Lung (tissue), 12 donors: Measurements from ENCODE around the gene CRKL. TPM values are rescaled to one million over a fixed set of nuclear protein-coding genes. Genes with fewer than 3 reads are reported as not detected.

ENCODE experiments used
- ATAC-seq: fragments of 200-7000 bp; cut with Tn5 transposase; one replicate; pipeline ENCODE4 v1.9.1; 2020; ENCODE audit warnings: moderate number of reproducible peaks; ENCODE audit not compliant: insufficient read depth, low FRiP score
- DNase-seq, 3 donors: peaks; one replicate each; pipeline ENCODE4 v3.0.0-alpha.2; 2013 to 2017
- H3K27ac ChIP-seq, 2 donors: one replicate each; pipeline ENCODE4 v1.5.1; 2013; ENCODE audit warnings: mild to moderate bottlenecking in 2 of 2, moderate library complexity in 2 of 2, control low read depth in 1 of 2, inconsistent platforms in 1 of 2, low read depth in 1 of 2, low read length in 1 of 2
- H3K27me3 ChIP-seq, 3 donors: one replicate each; pipeline ENCODE4 v1.5.1; 2013; ENCODE audit warnings: low read length in 2 of 3; ENCODE audit not compliant: control insufficient read depth in 3 of 3, insufficient read depth in 3 of 3
- H3K36me3 ChIP-seq, 4 donors: one replicate each; pipeline ENCODE4 v1.5.1; 2013; ENCODE audit warnings: low read length in 4 of 4, mild to moderate bottlenecking in 1 of 4, moderate library complexity in 1 of 4; ENCODE audit not compliant: control insufficient read depth in 4 of 4, insufficient read depth in 4 of 4
- H3K4me1 ChIP-seq, 5 donors: one replicate each; pipeline ENCODE4 v1.5.1; 2013; ENCODE audit warnings: low read length in 5 of 5, mild to moderate bottlenecking in 2 of 5, moderate library complexity in 1 of 5; ENCODE audit not compliant: control insufficient read depth in 5 of 5, insufficient read depth in 5 of 5
- H3K4me3 ChIP-seq: one replicate; pipeline ENCODE4 v1.5.1; 2013; ENCODE audit warnings: mild to moderate bottlenecking, control low read depth, moderate library complexity
- H3K9ac ChIP-seq, 2 donors: one replicate each; pipeline ENCODE4 v1.5.1; 2013; ENCODE audit warnings: low read length in 2 of 2, control low read depth in 1 of 2; ENCODE audit not compliant: insufficient read depth in 1 of 2
- H3K9me3 ChIP-seq, 4 donors: one replicate each; pipeline ENCODE4 v1.5.1; 2013; ENCODE audit warnings: low read length in 3 of 4, mild to moderate bottlenecking in 1 of 4, moderate library complexity in 1 of 4; ENCODE audit not compliant: control insufficient read depth in 4 of 4, insufficient read depth in 3 of 4
- whole genome bisulfite sequencing, 2 donors: extraction: QIAGEN DNeasy Blood & Tissue Kit; methylation state at CpG; one replicate each; pipeline ENCODE4 v1.1.7; 2013; 5-methylcytosine and 5-hydroxymethylcytosine counted together
- polyA plus RNA-seq, 2 donors: library from polyadenylated mRNA; stranded (reverse); fragments of 200-250 nt; gene quantifications; one replicate each; pipeline ENCODE4 v1.2.1, GENCODE V29; 2013
- total RNA-seq, 2 donors: library from RNA; depleted of rRNA in 1 of 2; stranded (reverse); fragments of >200 nt in 1 of 2; gene quantifications; one replicate each; pipeline ENCODE4 v1.2.1, GENCODE V29; 2014 to 2021
- TF ChIP-seq, protein P1 (sequence below): IDR thresholded peaks from 2 replicates; pipeline ENCODE4 v1.5.1; 2012; ENCODE audit warnings: mild to moderate bottlenecking; ENCODE audit errors: control extremely low read depth, extremely low read depth
- donor health status: control.
- donor health status: control.
- donor health status: Bipolar disorder and iron deficiency.
- donor health status: healthy.
- donor health status: DM: yes; HTN: yes; CAD: no.

CRKL gene
- total and polyA plus RNA-seq, 4 donors: 18.3 to 58.6 (median 39.1) TPM

DNA sequence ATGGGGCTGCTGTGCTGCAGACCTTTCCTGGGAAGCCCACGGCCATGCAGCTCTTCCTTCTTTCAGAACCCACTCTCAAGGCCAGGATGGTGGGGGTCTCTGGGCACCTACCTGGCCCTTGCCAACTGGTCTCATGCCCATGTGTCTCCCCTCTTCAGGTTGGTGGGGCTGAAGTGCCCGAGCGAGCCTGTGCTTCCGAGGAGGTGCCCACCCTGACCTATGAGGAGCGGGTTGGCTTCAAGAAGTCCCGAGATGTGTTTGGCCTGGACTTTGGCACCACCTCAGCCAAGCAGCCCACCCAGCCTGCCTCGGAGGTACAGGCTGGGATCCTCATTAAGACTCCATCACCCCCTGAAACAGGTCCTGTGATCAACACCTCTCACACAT is 74.8 kb downstream of the CRKL start:
- Histone ChIP-seq H3K9me3 (no peaks in the 10 kb centered on the region), H3K27me3 (no peaks in the 10 kb centered on the region), H3K4me3 (no peak overlapping the region), H3K4me1 (no peaks in the 10 kb centered on the region), H3K36me3 (peaks cover 3 to 70% (median 10%) of the 10 kb centered on the region in 4 donors), H3K27ac (no peak overlapping the region), H3K9ac (no peak overlapping the region)
- DNase-seq (no peak), ATAC-seq (no peak)
- TF ChIP-seq, protein P1, sequence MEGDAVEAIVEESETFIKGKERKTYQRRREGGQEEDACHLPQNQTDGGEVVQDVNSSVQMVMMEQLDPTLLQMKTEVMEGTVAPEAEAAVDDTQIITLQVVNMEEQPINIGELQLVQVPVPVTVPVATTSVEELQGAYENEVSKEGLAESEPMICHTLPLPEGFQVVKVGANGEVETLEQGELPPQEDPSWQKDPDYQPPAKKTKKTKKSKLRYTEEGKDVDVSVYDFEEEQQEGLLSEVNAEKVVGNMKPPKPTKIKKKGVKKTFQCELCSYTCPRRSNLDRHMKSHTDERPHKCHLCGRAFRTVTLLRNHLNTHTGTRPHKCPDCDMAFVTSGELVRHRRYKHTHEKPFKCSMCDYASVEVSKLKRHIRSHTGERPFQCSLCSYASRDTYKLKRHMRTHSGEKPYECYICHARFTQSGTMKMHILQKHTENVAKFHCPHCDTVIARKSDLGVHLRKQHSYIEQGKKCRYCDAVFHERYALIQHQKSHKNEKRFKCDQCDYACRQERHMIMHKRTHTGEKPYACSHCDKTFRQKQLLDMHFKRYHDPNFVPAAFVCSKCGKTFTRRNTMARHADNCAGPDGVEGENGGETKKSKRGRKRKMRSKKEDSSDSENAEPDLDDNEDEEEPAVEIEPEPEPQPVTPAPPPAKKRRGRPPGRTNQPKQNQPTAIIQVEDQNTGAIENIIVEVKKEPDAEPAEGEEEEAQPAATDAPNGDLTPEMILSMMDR: no peak
- 94 to 96% methylated on average over 7 of the region's 7 CpGs for WGBS, 2 donors

DNA sequence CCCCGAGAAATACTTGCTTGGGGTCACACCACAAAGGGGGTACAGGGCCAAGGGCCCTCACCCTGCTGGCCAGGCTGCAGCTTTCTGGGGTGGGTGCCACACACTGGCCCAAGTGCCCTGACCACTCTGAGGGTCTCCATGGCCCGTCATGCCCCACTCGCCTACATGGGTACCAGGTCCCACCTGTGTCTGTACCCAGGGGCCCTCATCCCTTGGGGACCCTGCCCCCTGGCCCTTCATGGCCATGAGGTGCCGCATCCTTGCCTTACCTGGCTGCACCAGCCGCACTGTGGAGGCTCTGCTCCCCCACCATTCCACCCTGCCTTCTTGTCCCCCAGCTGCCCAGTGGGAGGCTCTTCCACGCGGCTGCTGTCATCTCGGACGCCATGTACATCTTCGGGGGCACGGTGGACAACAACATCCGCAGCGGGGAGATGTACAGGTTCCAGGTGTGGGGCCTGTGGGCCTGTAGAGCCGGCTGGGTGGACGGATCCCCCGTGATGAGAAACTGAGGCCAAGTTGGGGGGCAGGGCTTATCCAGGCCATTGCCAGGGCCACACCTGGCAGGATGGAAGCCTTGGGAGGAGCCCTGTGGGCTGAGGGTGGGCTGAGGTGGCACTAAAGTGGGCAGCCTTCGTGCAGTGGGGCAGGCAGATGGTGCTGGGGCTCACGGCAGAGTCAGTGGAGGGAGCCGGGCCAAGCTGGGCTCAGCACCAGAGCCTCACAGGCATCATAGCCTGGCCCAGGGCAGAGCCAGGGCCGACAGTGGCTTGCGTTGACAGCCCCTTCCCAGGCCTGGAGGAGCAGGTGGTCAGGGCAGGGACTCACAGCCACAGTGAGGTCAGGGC is 75.5 kb downstream of the CRKL start:
- Histone ChIP-seq H3K9me3 (no peaks in the 10 kb centered on the region), H3K4me1 (no peaks in the 10 kb centered on the region), H3K36me3 (peaks cover 3 to 71% (median 10%) of the 10 kb centered on the region in 4 donors), H3K27me3 (no peaks in the 10 kb centered on the region), H3K4me3 (no peak overlapping the region), H3K27ac (no peak overlapping the region), H3K9ac (no peak overlapping the region)
- WGBS, 2 donors: 91 to 92% methylated on average over 21 of the region's 21 CpGs
- DNase-seq (no peak), ATAC-seq (no peak)
- TF ChIP-seq, protein P1: no peak

DNA sequence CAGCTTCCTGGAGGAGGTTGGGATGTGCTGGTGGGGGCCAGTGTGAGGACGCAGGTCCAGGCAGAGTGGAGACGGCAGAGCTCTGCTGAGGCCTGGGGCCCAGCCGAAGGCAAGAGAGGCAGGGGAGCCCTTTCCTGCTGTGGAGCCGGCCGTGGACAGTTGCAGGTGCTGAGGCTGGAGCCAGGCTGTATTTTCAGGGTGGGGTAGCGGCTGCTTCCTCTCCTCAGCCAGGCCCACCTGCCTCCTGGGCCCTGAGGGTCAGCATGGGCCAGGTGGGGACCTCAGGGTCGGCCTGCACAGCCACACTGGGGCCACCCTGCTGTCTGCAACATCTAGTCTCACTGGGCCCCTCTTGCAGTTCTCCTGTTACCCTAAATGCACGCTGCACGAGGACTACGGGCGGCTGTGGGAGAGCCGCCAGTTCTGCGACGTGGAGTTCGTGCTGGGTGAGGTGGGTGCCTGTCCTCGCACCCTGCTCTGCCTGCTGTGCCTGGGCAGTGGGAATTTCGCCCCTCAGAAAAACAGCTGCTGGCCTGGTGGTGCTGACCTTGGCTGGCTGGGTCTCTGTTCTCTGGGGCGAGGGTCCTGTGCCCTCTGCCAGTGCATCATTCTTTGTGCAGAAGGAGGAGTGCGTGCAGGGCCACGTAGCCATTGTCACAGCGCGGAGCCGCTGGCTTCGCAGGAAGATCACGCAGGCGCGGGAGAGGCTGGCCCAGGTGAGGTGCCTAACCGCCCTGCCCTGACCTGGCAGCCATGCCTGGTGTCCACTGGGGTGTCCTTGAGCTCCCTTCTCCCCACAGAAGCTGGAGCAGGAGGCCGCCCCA is 76.3 kb downstream of the CRKL start:
- 97% methylated on average over 29 of the region's 29 CpGs for WGBS, 2 donors
- TF ChIP-seq, protein P1: no peak
- Histone ChIP-seq H3K36me3 (peaks cover 3 to 70% (median 10%) of the 10 kb centered on the region in 4 donors), H3K4me1 (no peaks in the 10 kb centered on the region), H3K27ac (no peak overlapping the region), H3K9me3 (no peaks in the 10 kb centered on the region), H3K9ac (no peak overlapping the region), H3K4me3 (no peak overlapping the region), H3K27me3 (no peaks in the 10 kb centered on the region)
- no peak for DNase-seq
- ATAC-seq: no peak
